Measurements from ENCODE around the gene HTR6.

The HTR6 gene

GRCh38 chr1:19658186-19658585, 6.5 kb upstream of the HTR6 start:
- Mint-ChIP-seq H3K36me3 (no peaks in the 10 kb centered on the region), H3K9me3 (no peaks in the 10 kb centered on the region), H3K27ac (no peak overlapping the region), H3K4me3 (no peak overlapping the region), H3K4me1 (peaks cover 22% of the 10 kb centered on the region), H3K27me3 (peaks cover 37% of the 10 kb centered on the region)
- no peak for ATAC-seq

- Mint-ChIP-seq H3K4me1 (peaks cover 25% of the 10 kb centered on the region), H3K36me3 (no peaks in the 10 kb centered on the region), H3K27me3 (peaks cover 55% of the 10 kb centered on the region), H3K4me3 (no peak overlapping the region), H3K9me3 (no peaks in the 10 kb centered on the region), H3K27ac (no peak overlapping the region)
- no peak for ATAC-seq
Observed at GRCh38 chr1:19661721-19662228, 2.9 kb upstream of the HTR6 start.

GRCh38 chr1:19662313-19662712, 2.4 kb upstream of the HTR6 start:
- Mint-ChIP-seq H3K27ac (no peak overlapping the region), H3K27me3 (peaks cover 60% of the 10 kb centered on the region), H3K4me1 (peaks cover 25% of the 10 kb centered on the region), H3K36me3 (no peaks in the 10 kb centered on the region), H3K4me3 (no peak overlapping the region), H3K9me3 (no peaks in the 10 kb centered on the region)
- no peak for ATAC-seq

- H3K9me3 Mint-ChIP-seq = no peaks in the 10 kb centered on the region
- peak overlapping the region; percentile 71 for H3K4me3 Mint-ChIP-seq
- H3K27me3 Mint-ChIP-seq = peaks cover 65% of the 10 kb centered on the region
- ATAC-seq = no peak
- no peak overlapping the region for H3K27ac Mint-ChIP-seq
- no peaks in the 10 kb centered on the region for H3K36me3 Mint-ChIP-seq
- H3K4me1 Mint-ChIP-seq = peaks cover 18% of the 10 kb centered on the region
Observed at GRCh38 chr1:19665186-19665495, 466 bp downstream of the HTR6 start.

GRCh38 chr1:19665496-19666465, 1.1 kb downstream of the HTR6 start:
- Mint-ChIP-seq H3K27ac (no peak overlapping the region), H3K4me1 (peaks cover 18% of the 10 kb centered on the region)

GRCh38 chr1:19668888-19669287, 4.2 kb downstream of the HTR6 start:
- Mint-ChIP-seq H3K4me1 (peaks cover 13% of the 10 kb centered on the region), H3K36me3 (no peaks in the 10 kb centered on the region), H3K27ac (no peak overlapping the region), H3K4me3 (no peak overlapping the region), H3K27me3 (peaks cover 74% of the 10 kb centered on the region), H3K9me3 (no peaks in the 10 kb centered on the region)
- ATAC-seq = no peak

More at GRCh38 chr1:19665496-19666465, 1.1 kb downstream of the HTR6 start:
- no peak for ATAC-seq
- H3K27me3 Mint-ChIP-seq = peaks cover 70% of the 10 kb centered on the region
- peak overlapping the region; percentile 71 for H3K4me3 Mint-ChIP-seq
- H3K36me3 Mint-ChIP-seq = no peaks in the 10 kb centered on the region
- no peaks in the 10 kb centered on the region for H3K9me3 Mint-ChIP-seq

GRCh38 chr1:19670787-19671186, 6.1 kb downstream of the HTR6 start:
- H3K36me3 Mint-ChIP-seq = no peaks in the 10 kb centered on the region
- H3K27me3 Mint-ChIP-seq = peaks cover 76% of the 10 kb centered on the region
- ATAC-seq = no peak
- peaks cover 5% of the 10 kb centered on the region for H3K4me1 Mint-ChIP-seq
- no peaks in the 10 kb centered on the region for H3K9me3 Mint-ChIP-seq
- no peak overlapping the region for H3K27ac Mint-ChIP-seq
- no peak overlapping the region for H3K4me3 Mint-ChIP-seq

GRCh38 chr1:19672237-19672636, 7.6 kb downstream of the HTR6 start:
- H3K9me3 Mint-ChIP-seq = no peaks in the 10 kb centered on the region
- no peak overlapping the region for H3K27ac Mint-ChIP-seq
- H3K36me3 Mint-ChIP-seq = no peaks in the 10 kb centered on the region
- H3K4me1 Mint-ChIP-seq = no peaks in the 10 kb centered on the region
- peaks cover 63% of the 10 kb centered on the region for H3K27me3 Mint-ChIP-seq
- no peak overlapping the region for H3K4me3 Mint-ChIP-seq
- no peak for ATAC-seq

- H3K27ac Mint-ChIP-seq = no peak overlapping the region
- no peaks in the 10 kb centered on the region for H3K9me3 Mint-ChIP-seq
- peaks cover 34% of the 10 kb centered on the region for H3K27me3 Mint-ChIP-seq
- ATAC-seq = no peak
- no peaks in the 10 kb centered on the region for H3K36me3 Mint-ChIP-seq
- H3K4me1 Mint-ChIP-seq = no peaks in the 10 kb centered on the region
- H3K4me3 Mint-ChIP-seq = no peak overlapping the region
Observed at GRCh38 chr1:19675797-19676196, 11.1 kb downstream of the HTR6 start.

- Mint-ChIP-seq H3K9me3 (no peaks in the 10 kb centered on the region), H3K27me3 (peaks cover 28% of the 10 kb centered on the region), H3K36me3 (no peaks in the 10 kb centered on the region), H3K27ac (no peak overlapping the region), H3K4me3 (no peak overlapping the region), H3K4me1 (no peaks in the 10 kb centered on the region)
- no peak for ATAC-seq
Observed at GRCh38 chr1:19676438-19676922, 11.8 kb downstream of the HTR6 start.

- Mint-ChIP-seq H3K9me3 (no peaks in the 10 kb centered on the region), H3K4me3 (no peak overlapping the region), H3K27ac (no peak overlapping the region), H3K36me3 (no peaks in the 10 kb centered on the region), H3K4me1 (no peaks in the 10 kb centered on the region), H3K27me3 (peaks cover 17% of the 10 kb centered on the region)
- no peak for ATAC-seq
Observed at GRCh38 chr1:19678493-19678892, 13.8 kb downstream of the HTR6 start.

- no peaks in the 10 kb centered on the region for H3K4me1 Mint-ChIP-seq
- peaks cover 17% of the 10 kb centered on the region for H3K27me3 Mint-ChIP-seq
- H3K27ac Mint-ChIP-seq = no peak overlapping the region
- no peak overlapping the region for H3K4me3 Mint-ChIP-seq
- no peaks in the 10 kb centered on the region for H3K36me3 Mint-ChIP-seq
- H3K9me3 Mint-ChIP-seq = no peaks in the 10 kb centered on the region
- no peak for ATAC-seq
Observed at GRCh38 chr1:19678931-19679453, 14.3 kb downstream of the HTR6 start.

GRCh38 chr1:19679691-19680090, 15.0 kb downstream of the HTR6 start:
- H3K36me3 Mint-ChIP-seq = no peaks in the 10 kb centered on the region
- peaks cover 12% of the 10 kb centered on the region for H3K27me3 Mint-ChIP-seq
- no peak for ATAC-seq
- H3K9me3 Mint-ChIP-seq = no peaks in the 10 kb centered on the region
- H3K4me1 Mint-ChIP-seq = no peaks in the 10 kb centered on the region
- H3K27ac Mint-ChIP-seq = no peak overlapping the region
- no peak overlapping the region for H3K4me3 Mint-ChIP-seq

GRCh38 chr1:19680644-19681043, 16.0 kb downstream of the HTR6 start:
- H3K27ac Mint-ChIP-seq = no peak overlapping the region
- ATAC-seq = no peak

GRCh38 chr1:19682257-19682656, 17.6 kb downstream of the HTR6 start:
- no peak for ATAC-seq
- H3K4me1 Mint-ChIP-seq = no peaks in the 10 kb centered on the region
- no peaks in the 10 kb centered on the region for H3K27me3 Mint-ChIP-seq
- H3K27ac Mint-ChIP-seq = no peak overlapping the region
- H3K4me3 Mint-ChIP-seq = no peak overlapping the region
- H3K36me3 Mint-ChIP-seq = peaks cover 13% of the 10 kb centered on the region
- H3K9me3 Mint-ChIP-seq = no peaks in the 10 kb centered on the region

More at GRCh38 chr1:19680644-19681043, 16.0 kb downstream of the HTR6 start:
- peaks cover 3% of the 10 kb centered on the region for H3K27me3 Mint-ChIP-seq
- H3K4me3 Mint-ChIP-seq = no peak overlapping the region
- no peaks in the 10 kb centered on the region for H3K9me3 Mint-ChIP-seq
- no peaks in the 10 kb centered on the region for H3K4me1 Mint-ChIP-seq
- H3K36me3 Mint-ChIP-seq = no peaks in the 10 kb centered on the region

GRCh38 chr1:19682901-19683300, 18.2 kb downstream of the HTR6 start:
- Mint-ChIP-seq H3K4me1 (no peaks in the 10 kb centered on the region), H3K27me3 (no peaks in the 10 kb centered on the region), H3K4me3 (no peak overlapping the region), H3K27ac (no peak overlapping the region), H3K36me3 (peaks cover 19% of the 10 kb centered on the region), H3K9me3 (peaks cover 3% of the 10 kb centered on the region)
- ATAC-seq = peak; percentile 22
